H7 (cell line): ENCODE results near the gene ARHGAP22. TPM values are rescaled to one million over a fixed set of nuclear protein-coding genes. Genes with fewer than 3 reads are reported as not detected.
"Not testable (repeated sequence)": the region's sequence is repeated elsewhere in the genome, so short reads cannot be mapped to it uniquely, and the experiment has no call there.

Experiments
- DNase-seq: peaks from one replicate; pipeline ENCODE4 v3.0.0; 2012
- H3K27me3 ChIP-seq: 2 replicates; pipeline ENCODE4 v1.6.0; 2011; ENCODE audit warnings: mild to moderate bottlenecking, low read length; ENCODE audit not compliant: control insufficient read depth, insufficient read depth
- H3K36me3 ChIP-seq: replicated peaks from 2 replicates; pipeline ENCODE4 v1.5.1; 2011; ENCODE audit warnings: low read length; ENCODE audit not compliant: control insufficient read depth, insufficient read depth
- H3K4me3 ChIP-seq: 2 replicates; pipeline ENCODE4 v1.5.1; 2011; ENCODE audit warnings: low read depth, mild to moderate bottlenecking, control low read depth, low read length, moderate library complexity; ENCODE audit not compliant: insufficient read depth
- total RNA-seq: library from RNA; depleted of rRNA; stranded (reverse); fragments of >200 nt; shearing (Covaris generic); gene quantifications from 2 replicates; pipeline ENCODE4 v1.2.3, GENCODE V29; 2014; rRNA removed

The ARHGAP22 gene
- total RNA-seq: 5.4 and 9.1 TPM in 2 replicates

GRCh38 chr10:48604991-48605508 is at the start of gene ARHGAP22:
Gene ARHGAP22 (minus strand): TSS chr10:48605073. CDS start chr10:48604796, 277 bp downstream.
- Histone ChIP-seq H3K27me3 (peaks cover 13% of the 10 kb centered on the region; the same call in 1 of the 2 replicates), H3K4me3 (peak within 1 kb of the TSS; percentile 20; the same call in 1 of the 2 replicates), H3K36me3 (no peaks in the 10 kb centered on the region)
- peak; percentile 95 for DNase-seq

GRCh38 chr10:48653944-48654698 is 49.2 kb upstream of the ARHGAP22 start:
- H3K36me3 ChIP-seq: no peaks in the 10 kb centered on the region
- no peak overlapping the region for H3K4me3 ChIP-seq
- DNase-seq: no peak
- peaks cover 14% of the 10 kb centered on the region for H3K27me3 ChIP-seq

GRCh38 chr10:48653347-48653746 is 48.5 kb upstream of the ARHGAP22 start:
- H3K36me3 ChIP-seq: no peaks in the 10 kb centered on the region
- H3K27me3 ChIP-seq: peaks cover 14% of the 10 kb centered on the region
- DNase-seq: no peak
- H3K4me3 ChIP-seq: no peak overlapping the region

GRCh38 chr10:48652344-48652743 is 47.5 kb upstream of the ARHGAP22 start:
- H3K36me3 ChIP-seq: no peaks in the 10 kb centered on the region
- DNase-seq: no peak
- no peak overlapping the region for H3K4me3 ChIP-seq
- peaks cover 14% of the 10 kb centered on the region for H3K27me3 ChIP-seq

- DNase-seq: no peak
- Histone ChIP-seq H3K27me3 (peaks cover 10% of the 10 kb centered on the region), H3K4me3 (no peak overlapping the region), H3K36me3 (no peaks in the 10 kb centered on the region)
These were observed 47.0 kb upstream of the ARHGAP22 start for GRCh38 chr10:48651839-48652238.

GRCh38 chr10:48651293-48651692 is 46.4 kb upstream of the ARHGAP22 start:
- H3K36me3 ChIP-seq: no peaks in the 10 kb centered on the region
- DNase-seq: no peak
- H3K27me3 ChIP-seq: peaks cover 6% of the 10 kb centered on the region
- no peak overlapping the region for H3K4me3 ChIP-seq

GRCh38 chr10:48649349-48649944 is 44.6 kb upstream of the ARHGAP22 start:
- H3K4me3 ChIP-seq: no peak overlapping the region
- H3K27me3 ChIP-seq: no peaks in the 10 kb centered on the region
- H3K36me3 ChIP-seq: no peaks in the 10 kb centered on the region
- DNase-seq: no peak

- Histone ChIP-seq H3K4me3 (no peak overlapping the region), H3K27me3 (no peaks in the 10 kb centered on the region), H3K36me3 (no peaks in the 10 kb centered on the region)
- peak; percentile 33 for DNase-seq
These were observed 43.5 kb upstream of the ARHGAP22 start for GRCh38 chr10:48648172-48648942.

GRCh38 chr10:48647073-48647472 is 42.2 kb upstream of the ARHGAP22 start:
- H3K27me3 ChIP-seq, H3K4me3 ChIP-seq, H3K36me3 ChIP-seq, DNase-seq: not testable (repeated sequence)

GRCh38 chr10:48645600-48645999 is 40.7 kb upstream of the ARHGAP22 start:
- Histone ChIP-seq H3K36me3 (no peaks in the 10 kb centered on the region), H3K4me3 (no peak overlapping the region), H3K27me3 (no peaks in the 10 kb centered on the region)
- DNase-seq: no peak

GRCh38 chr10:48641099-48641690 is 36.3 kb upstream of the ARHGAP22 start:
- not testable (repeated sequence) for DNase-seq, H3K27me3 ChIP-seq, H3K36me3 ChIP-seq, H3K4me3 ChIP-seq

- H3K36me3 ChIP-seq: no peaks in the 10 kb centered on the region
- no peak for DNase-seq
- H3K27me3 ChIP-seq: no peaks in the 10 kb centered on the region
These were observed 35.5 kb upstream of the ARHGAP22 start for GRCh38 chr10:48640326-48640725.

GRCh38 chr10:48639632-48640031 is 34.8 kb upstream of the ARHGAP22 start:
- Histone ChIP-seq H3K27me3 (no peaks in the 10 kb centered on the region), H3K36me3 (no peaks in the 10 kb centered on the region), H3K4me3 (no peak overlapping the region)
- no peak for DNase-seq

More at GRCh38 chr10:48640326-48640725, 35.5 kb upstream of the ARHGAP22 start:
- H3K4me3 ChIP-seq: no peak overlapping the region
